ENCODE results near the gene POLR3B. TPM values are rescaled to one million over a fixed set of nuclear protein-coding genes. Genes with fewer than 3 reads are reported as not detected.

POLR3B gene
- total and polyA plus RNA-seq, 2 of the 8 experiments (the other 6 are each of a cell fraction or from before 2014, with no cell fraction given): 5.0 to 13.2 TPM

DNA sequence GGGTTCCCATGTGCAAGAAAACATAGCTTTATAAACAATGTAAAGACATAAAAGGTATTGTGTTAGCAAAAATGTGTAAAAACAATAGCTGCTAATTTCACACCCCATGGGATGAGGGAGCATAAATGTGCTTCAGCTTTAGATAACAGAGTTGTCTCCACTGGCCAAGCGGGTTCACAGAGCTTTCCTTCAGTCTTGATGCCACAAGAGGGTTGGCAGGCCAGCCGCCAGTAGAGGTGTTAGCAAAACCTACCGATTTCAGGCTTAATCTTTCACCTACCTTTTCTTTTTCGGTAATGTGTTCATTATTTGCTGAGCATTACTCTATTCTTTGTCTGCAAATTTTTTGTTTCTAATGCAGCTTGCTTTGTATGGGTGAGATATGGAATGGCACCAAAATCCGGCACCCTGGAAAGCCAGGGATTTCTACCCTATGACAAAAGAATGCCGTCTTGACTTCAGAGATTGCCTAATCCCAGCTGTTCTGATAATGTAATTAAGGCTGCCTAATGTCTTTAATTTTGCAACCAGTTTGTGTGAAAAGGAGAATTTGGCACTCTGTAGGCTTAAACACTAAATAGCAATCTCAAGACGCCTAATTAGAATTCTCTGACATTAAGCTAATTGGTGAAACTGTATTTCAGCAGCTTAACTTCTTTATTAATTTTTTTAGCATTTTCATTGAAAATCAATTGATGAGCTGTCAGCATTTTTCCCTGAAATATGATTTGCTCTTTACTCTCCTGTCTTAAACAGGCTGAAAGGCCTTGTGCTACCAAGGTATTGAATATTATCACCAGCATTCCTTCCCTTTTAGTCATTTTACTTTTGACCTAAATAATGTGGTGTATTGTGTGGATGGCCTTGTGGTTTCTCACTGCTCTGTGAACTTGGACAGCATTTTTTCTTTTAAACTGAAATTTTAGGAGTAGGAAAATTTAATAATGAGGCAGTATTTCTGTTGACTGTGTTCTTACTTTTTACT, 60.7 kb downstream of the POLR3B start (continued):
- TF ChIP-seq, protein P1, sequence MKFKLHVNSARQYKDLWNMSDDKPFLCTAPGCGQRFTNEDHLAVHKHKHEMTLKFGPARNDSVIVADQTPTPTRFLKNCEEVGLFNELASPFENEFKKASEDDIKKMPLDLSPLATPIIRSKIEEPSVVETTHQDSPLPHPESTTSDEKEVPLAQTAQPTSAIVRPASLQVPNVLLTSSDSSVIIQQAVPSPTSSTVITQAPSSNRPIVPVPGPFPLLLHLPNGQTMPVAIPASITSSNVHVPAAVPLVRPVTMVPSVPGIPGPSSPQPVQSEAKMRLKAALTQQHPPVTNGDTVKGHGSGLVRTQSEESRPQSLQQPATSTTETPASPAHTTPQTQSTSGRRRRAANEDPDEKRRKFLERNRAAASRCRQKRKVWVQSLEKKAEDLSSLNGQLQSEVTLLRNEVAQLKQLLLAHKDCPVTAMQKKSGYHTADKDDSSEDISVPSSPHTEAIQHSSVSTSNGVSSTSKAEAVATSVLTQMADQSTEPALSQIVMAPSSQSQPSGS (IDR thresholded peaks at IDR 0.05; ENCODE audit: low read length): no peak
- TF ChIP-seq CTBP2 (IDR thresholded peaks at IDR 0.05; ENCODE audit: borderline replicate concordance, insufficient read depth, insufficient read length, low read length) (no peak), TAF7 (optimal IDR thresholded peaks at IDR 0.05; ENCODE audit: borderline replicate concordance, low read depth, low read length) (no peak), SP4 (IDR thresholded peaks at IDR 0.05; ENCODE audit: low read length) (no peak), GTF2F1 (IDR thresholded peaks at IDR 0.05; ENCODE audit: borderline replicate concordance, low read depth, low read length) (no peak), PHF8 (conservative IDR thresholded peaks at IDR 0.05; ENCODE audit: low read depth, low read length) (no peak), TAF1 (IDR thresholded peaks at IDR 0.05; ENCODE audit: low read depth, low read length) (no peak), RFX5 (IDR thresholded peaks at IDR 0.05; ENCODE audit: borderline replicate concordance, low read depth, low read length) (no peak), TBP (IDR thresholded peaks at IDR 0.05; ENCODE audit: low read depth, low read length) (no peak), BCL11A (IDR thresholded peaks at IDR 0.05; ENCODE audit: low read depth in 2 of 2, low read length in 2 of 2) (no peak), SP2 (IDR thresholded peaks at IDR 0.05; ENCODE audit: low read length) (no peak)

Measured in H1 (cell line).